Measurements from ENCODE around the gene CHTF8.
A peak's percentile ranks its signal among the peaks of the same experiment; 100 is the strongest.
"Not testable (repeated sequence)": the region's sequence is repeated elsewhere in the genome, so short reads cannot be mapped to it uniquely, and the experiment has no call there.

CHTF8 gene, protein sequence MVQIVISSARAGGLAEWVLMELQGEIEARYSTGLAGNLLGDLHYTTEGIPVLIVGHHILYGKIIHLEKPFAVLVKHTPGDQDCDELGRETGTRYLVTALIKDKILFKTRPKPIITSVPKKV

GRCh38 chr16:69132424-69133252 lies at the start of gene CHTF8, which contains the start of gene UTP4:
Gene CHTF8 (minus strand): TSS chr16:69132588. CDS start chr16:69121458, 11,130 bp downstream.
Gene UTP4 (plus strand): TSS chr16:69132649. CDS start chr16:69133460, 811 bp downstream.
- DNase-seq = peak; percentile 96

- no peak for DNase-seq
These were observed 47.6 kb upstream of the CHTF8 start for GRCh38 chr16:69180011-69180338.

- DNase-seq = no peak
These were observed 47.1 kb upstream of the CHTF8 start for GRCh38 chr16:69179328-69180010.

DNA sequence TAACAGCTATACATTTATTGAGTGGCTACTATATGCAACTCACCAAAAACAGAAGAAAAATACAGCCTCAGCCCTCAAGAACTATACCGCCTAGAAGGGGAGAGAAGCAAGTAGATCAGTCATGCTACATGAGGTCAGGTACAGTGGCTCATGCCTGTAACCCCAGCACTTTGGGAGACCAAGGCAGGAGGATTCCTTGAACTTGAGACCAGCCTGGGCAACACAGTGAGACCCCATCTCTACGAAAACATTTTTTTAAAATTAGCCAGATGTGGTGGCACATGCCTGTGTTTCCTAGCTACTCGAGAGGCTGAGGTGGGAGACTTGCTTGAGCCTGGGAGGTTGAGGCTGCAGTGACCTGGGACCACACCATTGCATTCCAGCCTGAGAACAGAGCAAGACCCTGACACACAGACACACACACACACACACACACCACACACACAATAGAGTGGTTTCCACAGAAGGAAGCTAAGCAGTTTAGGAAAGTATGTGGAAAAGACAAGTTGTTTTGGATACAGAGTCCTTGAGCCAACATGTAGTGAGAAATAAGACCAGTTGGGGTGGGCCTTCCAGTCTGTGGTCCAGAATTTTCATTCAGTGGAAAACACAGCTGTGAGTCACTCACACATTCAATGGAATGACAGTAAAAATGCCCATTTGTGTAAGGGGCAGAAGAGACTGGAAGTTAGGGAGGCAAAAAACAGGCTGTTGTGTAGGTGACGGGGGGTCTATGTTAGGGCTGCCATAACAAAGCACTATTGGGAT lies 43.8 kb upstream of the CHTF8 start:
- DNase-seq = no peak

DNA sequence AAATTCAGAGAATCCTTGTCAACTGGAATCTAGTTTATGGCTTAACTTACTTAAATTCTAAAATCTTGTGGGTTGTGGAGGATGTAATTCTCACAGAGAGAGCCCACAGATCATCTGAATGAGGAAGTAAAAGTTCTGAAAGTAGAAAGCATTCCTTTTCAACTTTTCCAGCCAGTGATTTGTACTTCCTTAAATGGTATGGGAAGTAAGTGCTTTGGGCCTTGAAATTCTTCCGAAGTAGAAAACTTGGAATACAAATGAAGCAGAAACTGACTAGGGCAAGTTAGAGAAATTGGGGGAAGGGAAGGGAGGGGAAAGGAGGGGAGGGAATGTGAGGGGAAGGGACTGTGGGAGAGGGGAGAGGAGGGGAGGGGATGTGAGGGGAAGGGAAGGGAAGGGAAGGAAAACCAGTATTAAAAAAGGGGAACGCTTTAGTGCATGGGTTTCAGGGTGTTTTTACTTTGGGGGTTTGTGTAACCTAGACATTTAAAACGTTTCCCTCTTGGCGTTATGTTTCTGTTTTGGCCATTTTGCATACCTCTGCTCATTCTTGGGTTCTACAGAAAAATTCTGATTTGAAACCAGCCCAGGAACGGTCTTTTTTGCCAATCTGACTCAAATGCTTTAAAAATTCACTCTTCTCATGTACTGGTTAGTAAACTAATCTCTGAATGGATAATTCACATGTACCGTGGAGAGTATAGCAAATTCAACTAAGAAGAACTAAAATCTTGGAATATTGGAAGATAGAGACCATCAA lies 39.1 kb upstream of the CHTF8 start:
- no peak for DNase-seq

DNA sequence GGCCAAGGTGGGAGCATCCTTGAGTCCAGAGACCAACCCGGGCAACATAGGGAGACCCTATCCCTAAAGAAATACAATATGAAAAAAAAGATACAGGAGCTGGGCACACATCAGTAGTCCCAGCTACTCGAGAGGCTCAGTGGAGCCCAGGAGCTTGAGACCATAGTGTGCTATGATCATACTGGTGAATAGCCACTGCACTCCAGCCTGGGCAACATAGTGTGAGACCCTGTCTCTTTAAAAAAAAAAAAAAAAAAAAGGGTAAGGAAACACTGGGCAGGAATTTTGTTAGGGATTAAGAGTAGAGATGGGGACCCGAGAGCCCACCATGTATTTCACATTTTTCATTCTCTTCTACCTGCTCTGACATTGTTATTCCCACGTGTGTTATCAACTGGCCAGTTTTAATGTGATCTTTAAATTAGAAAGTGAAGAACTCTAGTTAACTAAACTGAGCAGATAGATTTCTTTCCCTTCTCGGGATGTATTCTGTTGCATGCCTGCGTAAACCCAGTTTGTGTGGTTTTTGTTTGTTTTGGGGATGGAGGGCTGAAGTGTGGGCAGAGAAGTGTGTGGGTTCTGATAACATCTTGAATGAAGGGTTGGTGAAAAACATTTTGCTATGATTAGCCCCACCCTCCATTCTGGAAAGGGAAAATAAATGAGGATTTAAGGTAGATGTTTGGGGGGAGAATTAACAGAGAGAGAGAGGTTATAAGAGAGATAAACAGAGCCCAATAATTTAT lies 37.4 kb upstream of the CHTF8 start:
- DNase-seq = no peak

DNA sequence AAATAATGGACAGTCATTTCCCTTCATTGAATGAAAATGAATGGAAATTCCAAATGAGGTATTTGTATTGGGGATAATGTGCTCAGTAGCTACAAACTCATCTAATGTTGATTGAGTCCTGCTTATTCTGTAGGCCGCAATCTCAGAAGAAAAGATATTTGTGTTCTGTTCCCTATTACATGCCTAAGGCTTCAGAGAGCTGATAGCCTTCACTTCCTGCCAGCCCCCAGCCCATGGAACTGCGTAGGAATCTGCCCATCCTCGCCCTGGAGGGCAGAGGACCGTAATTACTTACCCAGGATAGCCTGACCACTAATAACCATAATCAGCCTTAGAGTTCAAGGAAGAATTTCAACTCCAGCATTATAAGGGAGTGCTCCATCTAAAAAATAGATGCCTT lies 36.7 kb upstream of the CHTF8 start:
- no peak for DNase-seq

DNA sequence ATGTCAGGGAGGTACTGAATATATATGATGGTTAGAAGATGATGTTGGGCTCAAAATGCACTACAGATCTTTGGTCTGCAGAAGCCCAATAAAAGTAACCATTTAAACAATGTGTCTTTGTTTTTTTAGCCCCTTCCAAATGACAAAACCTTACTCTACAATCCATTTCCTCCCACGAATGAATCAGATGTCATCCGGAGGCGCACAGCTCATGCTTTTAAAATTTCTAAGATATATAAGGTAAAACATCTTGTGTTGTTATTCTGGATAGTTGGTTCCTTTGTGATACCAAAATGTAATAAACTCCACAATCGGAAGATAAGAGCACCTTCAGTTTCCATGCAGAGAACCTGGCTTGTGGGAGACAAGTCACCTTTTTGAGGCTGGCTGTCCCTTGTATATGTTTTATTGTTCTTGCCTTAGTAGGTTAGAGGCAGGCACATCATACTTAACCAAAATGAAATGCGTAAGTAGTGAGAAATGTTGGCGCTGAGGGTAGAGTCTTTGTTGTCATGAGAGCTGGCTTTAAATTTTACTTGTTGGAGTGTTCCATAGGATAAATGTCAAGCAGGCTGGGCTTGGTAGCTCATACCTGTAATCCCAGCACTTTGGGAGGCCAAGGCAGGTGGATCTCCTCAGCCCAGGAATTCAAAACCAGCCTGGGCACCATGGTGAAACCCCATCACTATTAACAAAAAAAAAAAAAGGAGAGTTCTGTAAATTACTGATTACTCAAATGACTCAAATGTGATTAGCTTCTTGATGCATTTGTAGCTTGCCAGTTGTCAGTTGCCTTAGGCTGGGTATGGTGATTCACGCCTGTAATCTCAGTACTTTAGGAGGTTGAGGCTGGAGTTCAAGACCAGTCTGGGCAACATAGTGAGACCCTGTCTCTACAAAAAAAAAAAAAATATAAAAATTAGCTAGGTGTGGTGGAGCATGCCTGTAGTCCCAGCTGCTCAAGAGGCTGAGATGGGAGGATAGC lies 34.9 kb upstream of the CHTF8 start:
- DNase-seq = no peak

DNA sequence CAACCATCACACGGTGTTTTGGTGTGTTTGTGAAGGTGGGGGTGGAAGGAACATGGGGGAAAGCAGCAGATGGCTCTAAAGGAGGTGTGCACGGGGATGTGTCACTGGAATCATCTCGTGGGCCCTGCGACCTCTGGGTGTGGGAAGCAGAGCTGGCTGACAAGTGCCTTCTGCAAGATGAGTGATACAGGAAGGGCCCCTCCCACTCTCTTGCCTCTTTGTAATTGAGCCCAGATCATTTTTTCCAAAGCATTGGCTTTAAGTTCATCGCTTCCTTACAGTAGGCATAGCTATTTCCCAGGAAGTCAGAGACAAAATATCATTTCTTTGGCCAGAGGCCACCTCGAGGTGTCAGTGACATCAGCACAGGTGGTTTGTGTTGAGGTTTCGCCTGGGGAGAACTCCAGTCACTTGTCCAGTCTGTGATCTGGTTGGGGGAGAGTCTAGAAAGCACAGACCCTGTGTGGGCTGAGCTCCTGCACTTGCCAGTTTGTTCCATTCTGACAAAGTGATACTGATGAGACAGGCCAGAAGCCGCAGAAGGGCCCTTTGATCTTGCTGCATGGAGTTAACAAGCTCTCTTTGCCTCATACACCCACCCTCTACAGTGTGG lies 33.9 kb upstream of the CHTF8 start:
- peak; percentile 88 for DNase-seq

GRCh38 chr16:69165584-69165983 lies 33.2 kb upstream of the CHTF8 start:
- no peak for DNase-seq

DNA sequence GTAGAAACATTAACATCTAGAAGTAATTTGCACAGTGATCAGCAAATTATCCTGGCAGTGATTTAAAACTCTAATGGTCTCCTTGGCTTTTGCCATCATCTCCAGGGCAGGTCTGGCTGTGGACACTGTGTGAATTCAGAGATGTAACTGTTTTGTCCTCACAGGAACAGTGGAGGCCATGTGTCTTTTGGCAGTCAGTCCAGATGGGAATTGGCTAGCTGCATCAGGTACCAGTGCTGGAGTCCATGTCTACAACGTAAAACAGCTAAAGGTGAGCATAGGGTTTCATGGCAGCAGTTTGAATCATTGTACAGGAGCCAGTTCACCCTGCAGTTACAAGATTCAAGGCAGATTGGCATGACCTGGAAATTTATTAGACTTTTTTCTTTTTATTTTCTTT lies 27.8 kb upstream of the CHTF8 start:
- no peak for DNase-seq

DNA sequence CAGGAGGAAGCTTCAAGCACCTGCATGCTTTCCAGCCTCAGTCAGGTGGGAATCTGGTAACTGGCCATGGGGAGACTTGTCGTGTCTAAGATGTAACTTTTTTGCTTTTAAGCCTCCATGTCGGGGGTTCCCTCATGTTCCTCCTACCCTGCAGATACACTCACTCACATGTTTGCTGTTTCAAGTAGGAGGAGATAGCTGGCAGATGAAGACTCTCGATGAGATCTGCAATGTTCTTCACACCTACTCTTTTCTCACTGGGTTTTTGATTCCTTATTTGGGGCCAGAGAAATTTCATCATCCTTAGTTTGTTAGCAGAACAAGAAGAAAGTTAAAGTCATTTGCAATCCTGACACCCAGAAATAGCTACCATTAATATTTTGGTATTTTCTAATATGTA lies 24.8 kb upstream of the CHTF8 start:
- DNase-seq = no peak

- peak; percentile 66 for DNase-seq
These were observed 17.9 kb upstream of the CHTF8 start for GRCh38 chr16:69150146-69150865.

GRCh38 chr16:69149621-69150020 lies 17.2 kb upstream of the CHTF8 start:
- DNase-seq = not testable (repeated sequence)

DNA sequence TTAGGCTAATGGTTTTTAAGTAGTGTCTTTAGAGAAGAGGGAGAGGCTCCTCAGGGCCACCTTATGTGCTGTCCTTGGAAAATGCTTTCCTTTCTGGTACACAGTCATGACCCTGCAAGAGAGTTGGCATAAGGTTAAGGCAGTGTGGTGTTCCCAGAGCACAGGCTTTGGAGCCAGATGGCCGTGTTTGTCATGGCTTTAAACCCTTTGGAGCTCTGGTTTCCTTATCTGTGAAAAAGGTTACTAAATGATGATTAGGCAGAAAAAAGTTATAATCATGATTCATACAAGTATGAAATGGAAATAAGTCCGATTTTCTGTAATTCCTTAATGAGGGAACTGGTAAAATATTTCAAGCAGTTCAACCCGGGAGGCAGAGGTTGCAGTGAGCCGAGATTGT lies 13.3 kb upstream of the CHTF8 start:
- DNase-seq = no peak

DNA sequence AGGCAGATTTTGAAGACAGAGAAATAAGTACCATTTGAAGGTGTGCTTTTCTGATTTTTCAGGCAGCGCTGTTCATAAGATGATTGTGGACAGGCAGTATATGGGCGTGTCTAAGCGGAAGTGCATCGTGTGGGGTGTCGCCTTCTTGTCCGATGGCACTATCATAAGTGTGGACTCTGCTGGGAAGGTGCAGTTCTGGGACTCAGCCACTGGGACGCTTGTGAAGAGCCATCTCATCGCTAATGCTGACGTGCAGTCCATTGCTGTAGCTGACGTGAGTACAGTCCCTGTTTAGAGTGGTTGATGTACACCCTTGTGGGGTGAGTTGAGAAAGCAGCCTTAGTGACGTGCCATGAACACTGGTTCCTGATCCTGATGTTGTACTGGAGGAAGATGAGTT lies 10.7 kb upstream of the CHTF8 start:
- no peak for DNase-seq

DNA sequence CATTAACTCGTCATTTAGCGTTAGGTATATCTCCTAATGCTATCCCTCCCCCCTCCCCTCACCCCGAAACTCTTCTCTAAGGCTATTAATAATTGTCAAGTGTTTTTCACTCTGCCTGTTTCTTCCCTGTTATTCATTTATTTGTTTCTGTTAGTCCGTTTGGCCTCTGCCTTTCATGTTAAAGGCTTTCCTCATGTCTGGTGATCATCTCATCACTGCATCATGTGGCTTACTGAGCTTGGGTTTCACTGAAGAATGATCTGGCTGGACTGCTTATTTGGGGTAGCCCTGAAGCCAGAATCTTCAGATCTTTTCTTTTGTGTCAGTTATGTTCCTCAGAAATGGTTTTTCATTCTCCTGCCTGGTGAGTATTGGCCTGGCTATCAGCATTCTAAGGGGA lies 9.5 kb upstream of the CHTF8 start:
- DNase-seq = no peak

- DNase-seq = no peak
These were observed 8.6 kb upstream of the CHTF8 start for GRCh38 chr16:69141014-69141413.

- DNase-seq = not testable (repeated sequence)
These were observed 7.1 kb upstream of the CHTF8 start for GRCh38 chr16:69139464-69139863.

All from activated effector memory CD4-positive, alpha-beta T cell treated with anti-CD3 and anti-CD28 coated beads, Interleukin-2, amount 50 U/mL, for 16 hours (primary cell).